HG03439 (cell line): ENCODE results near the gene GRIN3A.
A peak's percentile ranks its signal among the peaks of the same experiment; 100 is the strongest.
"Not testable (repeated sequence)": the region's sequence is repeated elsewhere in the genome, so short reads cannot be mapped to it uniquely, and the experiment has no call there.

Experiments used
- ATAC-seq: cut with Tn5 transposase; IDR thresholded peaks from one replicate; pipeline ENCODE4 v1.9.1; 2021; ENCODE audit warnings: mild to moderate bottlenecking, moderate library complexity; ENCODE audit not compliant: unreplicated experiment

Gene GRIN3A

GRCh38 chr9:101738566-101739183 is at the start of gene GRIN3A:
Gene GRIN3A (minus strand): TSS chr9:101738647. CDS start chr9:101737979, 668 bp downstream.
- no peak for ATAC-seq

DNA sequence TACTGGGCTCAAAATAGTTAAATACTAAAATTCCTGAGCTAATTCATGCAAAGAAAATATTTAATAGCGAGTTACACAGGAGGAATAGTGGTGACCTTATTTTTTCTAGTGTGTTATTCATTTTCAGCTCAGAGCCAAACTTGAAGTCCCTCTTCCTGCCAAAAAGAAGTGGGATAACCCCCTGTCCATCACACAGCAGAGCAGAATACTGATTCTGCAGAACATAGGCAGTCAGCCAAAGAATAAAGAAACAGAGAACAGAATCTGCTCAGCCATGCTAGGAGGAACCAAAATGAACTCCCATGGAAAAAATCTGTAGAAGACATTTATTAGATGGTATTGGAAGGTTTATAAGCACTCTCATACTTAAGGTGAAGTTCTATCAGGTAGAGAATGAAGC is 49.4 kb upstream of the GRIN3A start:
- ATAC-seq = no peak

DNA sequence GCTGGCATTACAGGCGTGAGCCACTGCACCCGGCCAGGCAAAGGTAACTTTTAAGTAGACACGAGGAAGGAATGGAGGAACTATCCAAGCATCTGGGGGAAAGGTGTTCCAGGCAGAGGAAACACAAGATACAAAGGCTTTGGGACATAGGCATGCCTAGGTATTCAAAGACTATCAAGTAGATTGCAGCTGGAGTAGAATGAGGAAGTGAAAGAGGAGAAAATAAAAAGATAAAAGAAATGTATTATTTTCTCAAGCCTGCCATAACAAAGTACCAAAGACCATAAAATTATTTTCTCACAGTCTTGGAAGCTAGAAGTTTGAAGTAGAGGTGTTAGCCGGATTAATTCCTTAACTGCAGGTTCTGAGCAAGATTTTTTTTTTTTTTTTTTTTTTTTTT is 39.9 kb upstream of the GRIN3A start:
- ATAC-seq = no peak

DNA sequence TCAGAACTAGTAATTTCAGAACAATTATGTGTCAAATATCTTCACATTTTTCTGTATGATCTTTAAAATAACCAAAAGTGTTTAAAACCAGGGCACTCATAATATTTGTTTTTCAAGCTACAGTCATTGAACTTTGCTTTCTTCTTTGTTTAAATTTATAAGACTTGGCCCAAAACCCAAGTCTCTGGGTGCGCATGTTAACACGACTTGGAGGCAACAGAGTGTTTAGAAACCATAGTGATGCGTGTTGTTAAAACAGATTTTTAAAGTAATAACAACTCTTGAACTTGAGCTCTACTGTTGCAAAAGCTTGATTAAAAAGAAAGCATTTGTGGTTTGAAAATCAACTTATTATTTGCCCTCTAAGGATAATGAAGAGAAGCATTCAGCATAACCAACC is 26.0 kb upstream of the GRIN3A start:
- ATAC-seq = no peak

- no peak for ATAC-seq
Observed at GRCh38 chr9:101758304-101758930, 20.0 kb upstream of the GRIN3A start.

- no peak for ATAC-seq
Observed at GRCh38 chr9:101753716-101754115, 15.3 kb upstream of the GRIN3A start.

DNA sequence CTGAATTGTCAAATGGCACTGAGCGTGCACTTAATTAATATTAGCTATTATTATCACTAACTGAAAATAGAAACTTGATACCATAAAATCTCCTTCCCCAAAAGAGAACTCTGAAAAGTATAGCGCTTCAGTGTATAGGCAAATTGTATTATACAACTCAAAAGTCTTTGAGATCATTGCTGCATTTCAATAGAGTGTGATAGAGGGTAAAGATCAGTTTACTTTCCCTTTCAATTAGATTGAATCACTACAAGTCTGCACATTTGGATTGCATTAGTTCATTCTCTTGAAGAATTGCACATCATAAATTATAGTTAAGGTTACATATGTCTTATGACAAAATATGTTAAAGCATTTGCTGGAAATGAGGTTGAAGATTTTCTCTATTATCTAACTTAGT is 13.4 kb upstream of the GRIN3A start:
- no peak for ATAC-seq

- no peak for ATAC-seq
Observed at GRCh38 chr9:101739311-101739710, 864 bp upstream of the GRIN3A start.

GRCh38 chr9:101737705-101738565 is 512 bp downstream of the GRIN3A start:
- no peak for ATAC-seq

DNA sequence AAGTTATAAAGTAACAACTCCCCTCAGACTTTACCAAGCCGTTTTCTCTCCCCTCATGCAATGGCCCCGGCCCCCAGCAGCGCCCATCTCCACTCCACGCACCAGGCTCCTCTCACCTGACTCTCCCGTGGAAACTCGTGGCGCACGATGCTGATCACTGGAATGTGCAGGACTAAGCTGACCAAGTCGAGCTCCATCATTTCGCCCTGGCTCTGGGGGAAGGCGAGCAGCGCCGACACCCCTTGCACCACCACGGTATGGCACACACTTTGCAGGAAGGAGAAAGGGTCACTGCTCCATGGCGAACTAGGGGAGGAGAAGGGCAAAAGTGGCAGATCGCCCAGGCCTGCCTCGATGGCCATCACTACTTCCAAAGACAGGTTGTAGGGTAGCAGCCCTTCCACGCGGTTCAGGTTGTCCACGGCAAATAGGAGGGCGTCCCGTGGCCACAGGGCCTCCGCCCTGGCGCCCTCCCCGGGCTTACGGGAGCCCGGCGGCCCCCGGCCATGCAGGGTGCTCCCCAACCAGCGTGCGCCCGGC is 1.2 kb downstream of the GRIN3A start:
- no peak for ATAC-seq

DNA sequence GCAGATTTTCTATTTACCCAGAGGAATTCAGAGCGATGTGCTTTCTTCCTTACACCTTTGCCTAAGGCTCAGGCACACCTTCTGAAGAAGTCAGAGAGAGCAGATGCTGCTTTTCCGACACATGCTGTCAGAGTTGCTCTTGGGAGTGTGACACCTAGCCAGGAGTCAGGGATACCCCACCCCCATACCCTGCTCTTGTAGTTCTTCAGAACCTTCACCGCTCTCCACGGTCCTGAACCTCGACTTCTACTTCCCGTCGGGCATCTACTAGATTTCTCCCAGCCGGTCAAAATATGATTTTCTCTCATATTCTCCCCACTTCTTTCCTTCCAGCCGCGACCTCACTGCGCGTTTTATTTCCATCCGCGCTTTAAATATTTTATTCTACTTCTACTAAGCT is 1.7 kb downstream of the GRIN3A start:
- no peak for ATAC-seq

GRCh38 chr9:101731429-101731828 is 7.0 kb downstream of the GRIN3A start:
- ATAC-seq = no peak

DNA sequence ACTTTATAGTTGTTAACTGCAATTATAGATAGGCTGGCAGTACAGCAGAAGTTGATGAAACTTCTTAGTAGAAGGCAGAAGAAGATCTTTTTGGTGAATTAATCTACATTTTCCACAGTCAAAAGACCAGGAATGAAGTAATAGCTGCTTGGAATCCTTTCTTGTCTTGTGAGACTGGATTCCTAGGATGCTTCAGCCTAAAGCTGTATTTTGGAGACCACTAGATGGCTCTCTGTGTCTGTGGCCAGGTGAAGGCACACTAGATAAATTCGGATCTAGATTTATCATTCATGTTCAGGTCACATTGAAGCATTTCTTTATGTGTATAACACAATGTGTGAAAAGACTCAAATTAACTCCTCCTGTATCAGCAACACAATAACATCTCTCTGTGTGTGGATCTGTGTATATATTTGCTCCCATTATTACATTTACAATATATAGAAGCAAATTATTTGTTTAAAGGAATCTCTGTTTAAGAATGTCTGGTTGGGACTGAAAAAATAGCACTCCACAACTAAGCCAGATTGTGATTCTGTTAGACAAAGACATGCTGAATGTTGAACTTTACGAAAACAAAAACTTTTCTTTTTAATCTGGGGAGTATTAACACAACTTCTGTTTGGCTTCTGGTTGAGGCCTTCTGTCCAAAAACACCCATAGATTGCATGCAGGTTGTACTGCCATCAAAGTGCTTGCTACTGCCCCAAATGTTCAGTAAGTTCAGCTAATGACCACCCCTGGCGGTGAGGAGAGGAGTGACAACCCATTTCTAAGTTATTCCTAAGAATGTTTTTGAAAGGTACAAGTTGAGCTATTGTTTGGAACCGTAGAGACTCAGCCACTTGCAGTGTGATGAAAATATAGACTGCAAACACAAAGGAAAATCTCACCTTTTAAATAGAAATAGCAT is 10.6 kb downstream of the GRIN3A start:
- peak; percentile 80 for ATAC-seq

DNA sequence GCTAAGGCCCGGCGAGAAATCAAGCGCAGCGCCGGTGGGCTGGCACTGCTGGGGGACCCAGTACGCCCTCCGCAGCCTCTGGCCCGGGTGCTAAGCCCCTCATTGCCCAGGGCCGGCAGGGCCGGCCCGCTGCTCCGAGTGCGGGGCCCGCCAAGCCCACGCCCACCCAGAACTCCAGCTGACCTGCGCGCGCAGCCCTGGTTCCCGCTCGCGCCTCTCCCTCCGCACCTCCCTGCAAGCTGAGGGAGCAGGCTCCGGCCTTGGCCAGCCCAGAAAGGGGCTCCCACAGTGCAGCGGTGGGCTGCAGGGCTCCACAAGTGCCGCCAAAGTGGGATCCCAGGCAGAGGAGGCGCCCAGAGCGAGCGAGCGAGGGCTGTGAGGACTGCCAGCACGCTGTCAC is 14.2 kb downstream of the GRIN3A start:
- ATAC-seq = not testable (repeated sequence)

DNA sequence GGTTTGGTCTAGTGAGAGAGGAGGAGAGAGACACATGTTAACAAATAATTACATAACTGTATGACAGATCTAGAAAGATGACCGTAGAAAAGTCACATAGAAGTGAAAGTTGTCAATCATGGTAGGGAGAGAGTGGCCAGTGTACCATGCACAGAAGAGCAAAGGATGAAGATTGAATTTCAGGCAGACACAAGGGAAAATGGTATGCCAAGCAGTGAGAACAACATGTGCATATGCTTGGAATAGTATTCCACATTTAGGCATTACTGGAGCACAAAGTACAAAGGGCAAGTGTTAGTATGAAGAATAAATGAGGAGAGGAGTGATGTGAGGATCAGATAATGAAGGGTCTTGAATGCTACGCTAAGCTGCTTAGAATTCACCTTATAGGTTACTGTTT is 20.3 kb downstream of the GRIN3A start:
- ATAC-seq = no peak

DNA sequence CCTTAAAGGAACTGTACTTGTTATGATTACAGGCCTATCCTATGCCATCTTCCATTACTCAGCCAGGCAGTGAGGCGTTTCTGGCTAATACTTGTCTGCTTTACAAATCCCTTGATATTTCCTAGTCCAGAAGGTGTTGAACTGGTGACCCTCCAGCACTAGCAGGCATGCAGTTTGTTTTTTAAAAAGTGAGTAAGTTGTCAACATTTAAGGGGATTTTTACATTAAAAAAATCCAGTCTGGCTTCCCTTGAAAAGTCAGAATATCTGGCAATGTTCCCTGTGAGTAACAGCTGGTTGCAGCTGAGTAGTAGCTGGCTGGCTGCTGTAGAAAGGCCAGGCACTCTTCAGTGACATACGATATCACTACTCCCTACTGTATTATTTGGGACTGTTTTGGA is 21.8 kb downstream of the GRIN3A start:
- no peak for ATAC-seq

- peak; percentile 67 for ATAC-seq
Observed at GRCh38 chr9:101711330-101711941, 27.0 kb downstream of the GRIN3A start.

- no peak for ATAC-seq
Observed at GRCh38 chr9:101708855-101709254, 29.6 kb downstream of the GRIN3A start.

GRCh38 chr9:101707721-101708120 is 30.7 kb downstream of the GRIN3A start:
- ATAC-seq = no peak

DNA sequence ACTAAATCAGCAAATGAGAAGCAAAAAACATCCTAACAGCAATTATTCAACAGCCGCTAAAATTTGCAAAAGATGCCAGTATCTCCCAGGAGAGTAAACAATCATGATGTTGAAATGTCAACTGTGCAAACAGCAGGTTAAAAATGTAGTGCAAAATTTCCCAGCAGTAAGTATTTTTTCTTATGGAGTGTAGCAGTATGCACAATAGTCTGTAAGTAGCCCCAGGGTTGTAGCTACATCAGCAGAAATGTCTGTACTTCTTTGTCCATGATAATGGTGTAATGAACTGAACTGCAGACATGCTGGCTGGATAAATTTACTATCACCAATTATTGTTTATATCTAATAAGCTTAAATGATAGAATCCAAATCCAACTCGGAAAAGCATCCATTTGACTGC is 31.4 kb downstream of the GRIN3A start:
- no peak for ATAC-seq
